ENCODE measurements around the gene MICB.

Gene MICB

DNA sequence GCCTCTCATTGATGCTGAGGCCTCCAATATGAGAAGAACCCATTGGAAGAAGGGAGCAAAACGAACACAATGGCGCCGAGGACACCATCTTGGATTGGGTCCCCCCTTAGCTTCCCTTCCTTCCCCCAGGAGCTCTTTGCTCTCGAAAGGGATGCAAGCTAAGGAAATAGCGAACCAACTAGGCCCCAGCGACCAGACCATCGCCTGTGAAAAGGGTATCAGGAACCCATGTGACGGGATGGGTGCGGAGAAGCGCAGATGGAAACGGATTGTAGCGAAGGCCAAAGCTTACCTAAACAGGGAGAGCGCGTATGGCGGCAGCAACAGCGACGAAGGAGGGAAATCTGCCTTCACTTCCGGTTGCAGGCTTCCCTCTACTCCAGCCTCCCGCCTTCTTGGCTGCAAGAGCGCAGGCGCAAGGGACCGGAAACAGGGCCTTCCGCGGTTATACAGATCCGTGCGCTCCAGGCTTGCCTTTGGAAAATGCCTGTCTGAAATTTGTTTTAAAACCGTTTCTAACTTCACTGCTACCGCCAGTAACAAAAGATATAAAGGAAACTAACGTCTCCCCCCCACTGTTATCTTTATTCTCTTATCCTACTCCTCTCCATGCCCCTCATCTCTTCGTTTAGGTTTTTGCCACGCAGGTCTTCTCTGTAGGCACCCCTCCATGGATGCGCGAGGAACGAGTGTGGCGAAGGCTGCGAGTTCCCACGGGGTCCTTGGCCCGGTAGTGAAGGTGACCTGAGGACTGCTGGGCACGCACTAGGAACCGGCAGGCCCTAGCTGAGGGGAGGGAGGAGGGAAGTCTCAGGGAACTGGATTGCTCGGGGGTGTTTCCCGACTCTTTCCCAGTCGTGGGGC is 43.9 kb downstream of the MICB start, which contains the start of gene DDX39B (continued):
- TF ChIP-seq ZNF19 (tag by site-specific recombination; IDR thresholded peaks at IDR 0.05; ENCODE audit: low read depth) (no peak), ZSCAN23 (tag by site-specific recombination; IDR thresholded peaks at IDR 0.05) (0 out of 2 replicates have a peak, but pooled peaks have one; percentile 65), ZNF2 (tag by site-specific recombination; IDR thresholded peaks at IDR 0.05) (peak; percentile 98), ZNF658 (tag by site-specific recombination; IDR thresholded peaks at IDR 0.05) (no peak), ZNF514 (tag by site-specific recombination; IDR thresholded peaks at IDR 0.05) (no peak), ZNF211 (tag by site-specific recombination; IDR thresholded peaks at IDR 0.05; ENCODE audit: low read depth) (no peak), ZBTB1 (tag by site-specific recombination; IDR thresholded peaks at IDR 0.05) (no peak), ZNF311 (tag by site-specific recombination; IDR thresholded peaks at IDR 0.05; ENCODE audit: borderline replicate concordance) (no peak), KLF10 (tag by site-specific recombination; IDR thresholded peaks at IDR 0.05) (0 out of 2 replicates have a peak, but pooled peaks have one; percentile 54), ZNF530 (tag by site-specific recombination; IDR thresholded peaks at IDR 0.05; ENCODE audit: low read depth) (no peak), MZF1 (tag by site-specific recombination; IDR thresholded peaks at IDR 0.05; ENCODE audit: borderline replicate concordance) (no peak), YY1 (tag by site-specific recombination; IDR thresholded peaks at IDR 0.05) (peak; percentile 99), ZFP3 (tag by site-specific recombination; IDR thresholded peaks at IDR 0.05; ENCODE audit: low read depth) (no peak), ZNF623 (tag by site-specific recombination; IDR thresholded peaks at IDR 0.05) (no peak; the same call in none of the 2 replicates), ZNF324 (tag by site-specific recombination; IDR thresholded peaks at IDR 0.05) (peak; percentile 88)
- TF ChIP-seq, protein P1, sequence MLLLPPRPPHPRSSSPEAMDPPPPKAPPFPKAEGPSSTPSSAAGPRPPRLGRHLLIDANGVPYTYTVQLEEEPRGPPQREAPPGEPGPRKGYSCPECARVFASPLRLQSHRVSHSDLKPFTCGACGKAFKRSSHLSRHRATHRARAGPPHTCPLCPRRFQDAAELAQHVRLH (tag by site-specific recombination; IDR thresholded peaks at IDR 0.05) = peak; percentile 99

DNA sequence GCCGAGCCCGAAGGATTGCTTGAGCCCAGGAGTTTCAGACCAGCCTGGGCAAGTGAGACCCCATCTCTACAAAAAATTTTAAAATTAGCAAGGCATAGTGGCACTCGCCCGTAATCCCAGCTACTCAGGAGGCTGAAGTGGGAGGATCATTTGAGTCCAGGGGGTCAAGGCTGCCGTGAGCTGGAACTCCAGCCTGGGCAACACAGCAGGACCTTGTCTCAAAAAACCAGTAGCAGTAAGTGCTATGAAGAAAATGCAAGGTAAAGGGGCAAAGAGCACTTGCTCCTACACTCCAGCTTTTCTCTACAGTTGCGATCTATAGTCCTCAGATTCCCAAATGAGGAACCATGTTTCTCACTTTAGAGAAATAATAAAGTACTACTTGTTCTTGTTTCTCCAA is 45.7 kb downstream of the MICB start:
- Histone ChIP-seq H3K27ac (ENCODE audit: extremely low read depth, low read depth, low read length) (no peak overlapping the region), H3K9me3 (ENCODE audit: control insufficient read depth, insufficient read depth, low read depth, low read length) (no peaks in the 10 kb centered on the region), H3K4me1 (ENCODE audit: control insufficient read depth, insufficient read depth, low read length) (peaks cover 15% of the 10 kb centered on the region), H3K36me3 (ENCODE audit: control insufficient read depth in 2 of 2, insufficient read depth in 1 of 2, low read length in 2 of 2) (peaks cover 21 to 33% of the 10 kb centered on the region in 2 experiments), H3K4me3 (ENCODE audit: low read depth, low read length) (no peak overlapping the region)
- ChIA-PET POLR2A (interaction anchor here (3.8 to 4.2 kb wide), 3 partner anchors 14 to 284 kb away, joined by 30 to 112 read pairs (median 97); partner anchors contain the start of genes HSPA1B, MCCD1 and MICB), CTCF (interaction anchor here (0.5 to 13.9 kb wide), 4 partner anchors 39 to 1768 kb away, joined by 3 to 431 read pairs (median 36); partner anchors contain the start of genes LST1, LTB and NCR3)
- TF ChIP-seq ZNF76 (tag by site-specific recombination; IDR thresholded peaks at IDR 0.05; ENCODE audit: borderline replicate concordance, low read depth) (no peak), ZNF366 (tag by site-specific recombination; conservative IDR thresholded peaks at IDR 0.05) (no peak), ZNF2 (tag by site-specific recombination; IDR thresholded peaks at IDR 0.05) (no peak), ZNF248 (tag by site-specific recombination; IDR thresholded peaks at IDR 0.05) (no peak), YY2 (tag by site-specific recombination; IDR thresholded peaks at IDR 0.05) (no peak), ZNF324 (tag by site-specific recombination; IDR thresholded peaks at IDR 0.05) (no peak)
- TF ChIP-seq, protein P2, sequence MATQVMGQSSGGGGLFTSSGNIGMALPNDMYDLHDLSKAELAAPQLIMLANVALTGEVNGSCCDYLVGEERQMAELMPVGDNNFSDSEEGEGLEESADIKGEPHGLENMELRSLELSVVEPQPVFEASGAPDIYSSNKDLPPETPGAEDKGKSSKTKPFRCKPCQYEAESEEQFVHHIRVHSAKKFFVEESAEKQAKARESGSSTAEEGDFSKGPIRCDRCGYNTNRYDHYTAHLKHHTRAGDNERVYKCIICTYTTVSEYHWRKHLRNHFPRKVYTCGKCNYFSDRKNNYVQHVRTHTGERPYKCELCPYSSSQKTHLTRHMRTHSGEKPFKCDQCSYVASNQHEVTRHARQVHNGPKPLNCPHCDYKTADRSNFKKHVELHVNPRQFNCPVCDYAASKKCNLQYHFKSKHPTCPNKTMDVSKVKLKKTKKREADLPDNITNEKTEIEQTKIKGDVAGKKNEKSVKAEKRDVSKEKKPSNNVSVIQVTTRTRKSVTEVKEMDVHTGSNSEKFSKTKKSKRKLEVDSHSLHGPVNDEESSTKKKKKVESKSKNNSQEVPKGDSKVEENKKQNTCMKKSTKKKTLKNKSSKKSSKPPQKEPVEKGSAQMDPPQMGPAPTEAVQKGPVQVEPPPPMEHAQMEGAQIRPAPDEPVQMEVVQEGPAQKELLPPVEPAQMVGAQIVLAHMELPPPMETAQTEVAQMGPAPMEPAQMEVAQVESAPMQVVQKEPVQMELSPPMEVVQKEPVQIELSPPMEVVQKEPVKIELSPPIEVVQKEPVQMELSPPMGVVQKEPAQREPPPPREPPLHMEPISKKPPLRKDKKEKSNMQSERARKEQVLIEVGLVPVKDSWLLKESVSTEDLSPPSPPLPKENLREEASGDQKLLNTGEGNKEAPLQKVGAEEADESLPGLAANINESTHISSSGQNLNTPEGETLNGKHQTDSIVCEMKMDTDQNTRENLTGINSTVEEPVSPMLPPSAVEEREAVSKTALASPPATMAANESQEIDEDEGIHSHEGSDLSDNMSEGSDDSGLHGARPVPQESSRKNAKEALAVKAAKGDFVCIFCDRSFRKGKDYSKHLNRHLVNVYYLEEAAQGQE (tag by site-specific recombination; IDR thresholded peaks at IDR 0.05) = no peak
- TF ChIP-seq, protein P3, sequence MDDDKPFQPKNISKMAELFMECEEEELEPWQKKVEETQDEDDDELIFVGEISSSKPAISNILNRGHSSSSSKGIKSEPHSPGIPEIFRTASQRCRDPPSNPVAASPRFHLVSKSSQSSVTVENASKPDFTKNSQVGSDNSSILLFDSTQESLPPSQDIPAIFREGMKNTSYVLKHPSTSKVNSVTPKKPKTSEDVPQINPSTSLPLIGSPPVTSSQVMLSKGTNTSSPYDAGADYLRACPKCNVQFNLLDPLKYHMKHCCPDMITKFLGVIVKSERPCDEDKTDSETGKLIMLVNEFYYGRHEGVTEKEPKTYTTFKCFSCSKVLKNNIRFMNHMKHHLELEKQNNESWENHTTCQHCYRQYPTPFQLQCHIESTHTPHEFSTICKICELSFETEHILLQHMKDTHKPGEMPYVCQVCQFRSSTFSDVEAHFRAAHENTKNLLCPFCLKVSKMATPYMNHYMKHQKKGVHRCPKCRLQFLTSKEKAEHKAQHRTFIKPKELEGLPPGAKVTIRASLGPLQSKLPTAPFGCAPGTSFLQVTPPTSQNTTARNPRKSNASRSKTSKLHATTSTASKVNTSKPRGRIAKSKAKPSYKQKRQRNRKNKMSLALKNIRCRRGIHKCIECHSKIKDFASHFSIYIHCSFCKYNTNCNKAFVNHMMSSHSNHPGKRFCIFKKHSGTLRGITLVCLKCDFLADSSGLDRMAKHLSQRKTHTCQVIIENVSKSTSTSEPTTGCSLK (tag by site-specific recombination; IDR thresholded peaks at IDR 0.05) = no peak
- TF ChIP-seq, protein P4, sequence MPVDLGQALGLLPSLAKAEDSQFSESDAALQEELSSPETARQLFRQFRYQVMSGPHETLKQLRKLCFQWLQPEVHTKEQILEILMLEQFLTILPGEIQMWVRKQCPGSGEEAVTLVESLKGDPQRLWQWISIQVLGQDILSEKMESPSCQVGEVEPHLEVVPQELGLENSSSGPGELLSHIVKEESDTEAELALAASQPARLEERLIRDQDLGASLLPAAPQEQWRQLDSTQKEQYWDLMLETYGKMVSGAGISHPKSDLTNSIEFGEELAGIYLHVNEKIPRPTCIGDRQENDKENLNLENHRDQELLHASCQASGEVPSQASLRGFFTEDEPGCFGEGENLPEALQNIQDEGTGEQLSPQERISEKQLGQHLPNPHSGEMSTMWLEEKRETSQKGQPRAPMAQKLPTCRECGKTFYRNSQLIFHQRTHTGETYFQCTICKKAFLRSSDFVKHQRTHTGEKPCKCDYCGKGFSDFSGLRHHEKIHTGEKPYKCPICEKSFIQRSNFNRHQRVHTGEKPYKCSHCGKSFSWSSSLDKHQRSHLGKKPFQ (tag by site-specific recombination; IDR thresholded peaks at IDR 0.05) = no peak
- TF ChIP-seq, protein P5, sequence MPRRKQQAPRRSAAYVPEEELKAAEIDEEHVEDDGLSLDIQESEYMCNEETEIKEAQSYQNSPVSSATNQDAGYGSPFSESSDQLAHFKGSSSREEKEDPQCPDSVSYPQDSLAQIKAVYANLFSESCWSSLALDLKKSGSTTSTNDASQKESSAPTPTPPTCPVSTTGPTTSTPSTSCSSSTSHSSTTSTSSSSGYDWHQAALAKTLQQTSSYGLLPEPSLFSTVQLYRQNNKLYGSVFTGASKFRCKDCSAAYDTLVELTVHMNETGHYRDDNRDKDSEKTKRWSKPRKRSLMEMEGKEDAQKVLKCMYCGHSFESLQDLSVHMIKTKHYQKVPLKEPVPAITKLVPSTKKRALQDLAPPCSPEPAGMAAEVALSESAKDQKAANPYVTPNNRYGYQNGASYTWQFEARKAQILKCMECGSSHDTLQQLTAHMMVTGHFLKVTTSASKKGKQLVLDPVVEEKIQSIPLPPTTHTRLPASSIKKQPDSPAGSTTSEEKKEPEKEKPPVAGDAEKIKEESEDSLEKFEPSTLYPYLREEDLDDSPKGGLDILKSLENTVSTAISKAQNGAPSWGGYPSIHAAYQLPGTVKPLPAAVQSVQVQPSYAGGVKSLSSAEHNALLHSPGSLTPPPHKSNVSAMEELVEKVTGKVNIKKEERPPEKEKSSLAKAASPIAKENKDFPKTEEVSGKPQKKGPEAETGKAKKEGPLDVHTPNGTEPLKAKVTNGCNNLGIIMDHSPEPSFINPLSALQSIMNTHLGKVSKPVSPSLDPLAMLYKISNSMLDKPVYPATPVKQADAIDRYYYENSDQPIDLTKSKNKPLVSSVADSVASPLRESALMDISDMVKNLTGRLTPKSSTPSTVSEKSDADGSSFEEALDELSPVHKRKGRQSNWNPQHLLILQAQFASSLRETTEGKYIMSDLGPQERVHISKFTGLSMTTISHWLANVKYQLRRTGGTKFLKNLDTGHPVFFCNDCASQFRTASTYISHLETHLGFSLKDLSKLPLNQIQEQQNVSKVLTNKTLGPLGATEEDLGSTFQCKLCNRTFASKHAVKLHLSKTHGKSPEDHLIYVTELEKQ (tag by site-specific recombination; IDR thresholded peaks at IDR 0.05; ENCODE audit: borderline replicate concordance) = no peak
